HCT116 (cell line): Measurements from ENCODE around the gene MUSK. TPM values are rescaled to one million over a fixed set of nuclear protein-coding genes. Genes with fewer than 3 reads are reported as not detected.

Experiments used
- ATAC-seq: fragments of 200-7000 bp; cut with Tn5 transposase; 2 replicates; pipeline ENCODE4 v1.9.1; 2020; ENCODE audit warnings: mild to moderate bottlenecking, moderate library complexity
- BruUV-seq: library from RNA; stranded (reverse); fragments of 400-500 nt; replicated peaks from 2 replicates; lab custom pipeline; 2021; lab: Mats Ljungman, UMichigan
- CTCF ChIA-PET: fragments of 300-600 bp; sonication (Branson Sonifier 250); formaldehyde crosslinking; loops from one replicate; lab custom pipeline; 2021; ENCODE audit warnings: antibody characterized with exemption; lab: Charles Lee
- POLR2A ChIA-PET: fragments of 300-600, 350-600 bp; sonication (Branson Sonifier 250); formaldehyde crosslinking; loops from one replicate; lab custom pipeline; 2021; ENCODE audit warnings: antibody characterized with exemption; lab: Charles Lee
- RAD21 ChIA-PET, 2 experiments: fragments of 300-600 bp; sonication (Branson Sonifier 250); formaldehyde crosslinking; loops; one replicate each; lab custom pipeline; 2023; ENCODE audit warnings: low total read pairs in 2 of 2; ENCODE audit not compliant: uncharacterized antibody in 2 of 2, unreplicated experiment in 2 of 2, low non-redundant PET in 1 of 2; lab: Charles Lee
- DNase-seq: peaks from one replicate; pipeline ENCODE4 v3.0.0-alpha.2; 2010; ENCODE audit warnings: low read depth, low spot score
- H2AFZ ChIP-seq: fragments of 200-600 bp; shearing (Covaris generic), sonication (generic); 2 replicates; pipeline ENCODE4 v1.6.1; 2017; ENCODE audit warnings: low read depth, mixed run types, mixed read lengths, antibody characterized with exemption, low read length; ENCODE audit not compliant: poor library complexity, severe bottlenecking
- H3K27ac ChIP-seq: 2 replicates; pipeline ENCODE4 v1.5.1; 2012; ENCODE audit warnings: low read depth, low read length
- H3K27me3 ChIP-seq: fragments of 200-600 bp; sonication (generic); 2 replicates; pipeline ENCODE4 v1.6.1; 2016; ENCODE audit warnings: mixed run types, low read length, mixed read lengths; ENCODE audit not compliant: insufficient read depth
- H3K36me3 ChIP-seq, 2 experiments: fragments of 200-500 bp in 1 of 2; fragments of 200-600 bp in 1 of 2; sonication (Bioruptor generic) in 1 of 2; sonication (generic) in 1 of 2; 2 replicates each; pipeline versions ENCODE4 v1.5.1 to v1.6.1; 2014 to 2016; ENCODE audit warnings: low read length in 2 of 2, inconsistent platforms in 1 of 2, mixed read lengths in 1 of 2, mixed run types in 1 of 2; ENCODE audit not compliant: insufficient read depth in 2 of 2, control insufficient read depth in 1 of 2
- H3K4me1 ChIP-seq, 2 experiments: fragments of 200-600 bp in 1 of 2; sonication (generic) in 1 of 2; 2 replicates each; pipeline versions ENCODE4 v1.5.1 to v1.6.1; 2012 to 2017; ENCODE audit warnings: low read length in 2 of 2, inconsistent platforms in 1 of 2, mild to moderate bottlenecking in 1 of 2, mixed read lengths in 1 of 2, mixed run types in 1 of 2, moderate library complexity in 1 of 2; ENCODE audit not compliant: insufficient read depth in 2 of 2, control insufficient read depth in 1 of 2
- H3K4me2 ChIP-seq: fragments of 200-600 bp; sonication (generic); 2 replicates; pipeline ENCODE4 v1.6.1; 2017; ENCODE audit warnings: mixed run types, low read length, mixed read lengths
- H3K4me3 ChIP-seq, 2 experiments: fragments of 200-600 bp in 1 of 2; sonication (generic) in 1 of 2; replicated peaks in 1 of 2; 2 replicates each; pipeline ENCODE4 v1.5.1; 2011 to 2016; ENCODE audit warnings: low read length in 2 of 2, control low read depth in 1 of 2, low read depth in 1 of 2, mild to moderate bottlenecking in 1 of 2, mixed read lengths in 1 of 2, mixed run types in 1 of 2
- H3K79me2 ChIP-seq: fragments of 200-600 bp; sonication (generic); 2 replicates; pipeline ENCODE4 v1.6.1; 2017; ENCODE audit warnings: mild to moderate bottlenecking, mixed run types, low read length, moderate library complexity, mixed read lengths; ENCODE audit not compliant: insufficient read depth
- H3K9ac ChIP-seq: fragments of 200-600 bp; sonication (generic); 2 replicates; pipeline ENCODE4 v1.6.1; 2016; ENCODE audit warnings: low read length, mixed read lengths
- H3K9me2 ChIP-seq: fragments of 200-600 bp; sonication (generic), shearing (Covaris generic); 2 replicates; pipeline ENCODE4 v1.6.1; 2017; ENCODE audit warnings: mixed run types, mild to moderate bottlenecking, moderate library complexity; ENCODE audit not compliant: insufficient read depth
- H3K9me3 ChIP-seq, 2 experiments: fragments of 200-500 bp in 1 of 2; fragments of 200-600 bp in 1 of 2; sonication (Bioruptor generic) in 1 of 2; sonication (generic) in 1 of 2; 2 replicates each; pipeline ENCODE4 v1.6.1; 2014 to 2017; ENCODE audit warnings: low read length in 2 of 2, mixed read lengths in 2 of 2, inconsistent platforms in 1 of 2, low read depth in 1 of 2, mild to moderate bottlenecking in 1 of 2, mixed run types in 1 of 2, moderate library complexity in 1 of 2; ENCODE audit not compliant: control insufficient read depth in 1 of 2, insufficient read depth in 1 of 2
- H4K20me1 ChIP-seq: fragments of 200-600 bp; sonication (generic), shearing (Covaris generic); 2 replicates; pipeline ENCODE4 v1.6.1; 2017; ENCODE audit warnings: mixed run types, mild to moderate bottlenecking, moderate library complexity; ENCODE audit not compliant: insufficient read depth
- ATF3 ChIP-seq: IDR thresholded peaks from 2 replicates; pipeline ENCODE4 v1.6.1; 2012
- CBX3 ChIP-seq: IDR thresholded peaks from 2 replicates; pipeline ENCODE4 v1.6.1; 2012; ENCODE audit warnings: low read depth
- CEBPB ChIP-seq: IDR thresholded peaks from 2 replicates; pipeline ENCODE4 v1.6.1; 2012; ENCODE audit warnings: low read depth
- CTCF ChIP-seq, 3 experiments: fragments of 200-600 bp in 1 of 3; sonication (generic) in 1 of 3; IDR thresholded peaks in 2 of 3; conservative IDR thresholded peaks in 1 of 3; 2 replicates each; pipeline ENCODE4 v1.5.1; 2012 to 2017; ENCODE audit warnings: low read depth in 2 of 3, low read length in 2 of 3, antibody characterized with exemption in 1 of 3, borderline replicate concordance in 1 of 3, control low read depth in 1 of 3, mild to moderate bottlenecking in 1 of 3, mixed read lengths in 1 of 3, mixed run types in 1 of 3, moderate library complexity in 1 of 3; ENCODE audit not compliant: insufficient read depth in 1 of 3
- EGR1 ChIP-seq: IDR thresholded peaks from 2 replicates; pipeline ENCODE4 v1.6.1; 2012; ENCODE audit warnings: low read depth
- EZH2 ChIP-seq: fragments of 200-600 bp; sonication (generic); IDR thresholded peaks from 2 replicates; pipeline ENCODE4 v1.6.1; 2017; ENCODE audit warnings: antibody characterized with exemption, mixed run types
- FOSL1 ChIP-seq: IDR thresholded peaks from 2 replicates; pipeline ENCODE4 v1.6.1; 2012; ENCODE audit warnings: low read depth
- JUND ChIP-seq: IDR thresholded peaks from 2 replicates; pipeline ENCODE4 v1.6.1; 2012
- MAX ChIP-seq: IDR thresholded peaks from 2 replicates; pipeline ENCODE4 v1.6.1; 2012
- POLR2A ChIP-seq: IDR thresholded peaks from 2 replicates; pipeline ENCODE4 v1.7.0; 2011; ENCODE audit warnings: borderline replicate concordance; ENCODE audit not compliant: insufficient read depth, insufficient read length; ENCODE audit errors: extremely low read depth
- POLR2AphosphoS5 ChIP-seq: IDR thresholded peaks from 2 replicates; pipeline ENCODE4 v1.6.1; 2011; ENCODE audit warnings: mild to moderate bottlenecking, low read depth, low read length, moderate library complexity
- RAD21 ChIP-seq: IDR thresholded peaks from 2 replicates; pipeline ENCODE4 v1.6.1; 2012; ENCODE audit warnings: low read depth, mild to moderate bottlenecking
- SIN3A ChIP-seq: IDR thresholded peaks from 2 replicates; pipeline ENCODE4 v1.6.1; 2012; ENCODE audit warnings: low read depth
- TCF7L2 ChIP-seq: IDR thresholded peaks from 2 replicates; pipeline ENCODE4 v1.7.0; 2011; ENCODE audit warnings: borderline replicate concordance, inconsistent platforms; ENCODE audit not compliant: insufficient read depth, insufficient read length; ENCODE audit errors: extremely low read depth
- YY1 ChIP-seq: IDR thresholded peaks from 2 replicates; pipeline ENCODE4 v1.6.1; 2011; ENCODE audit warnings: low read length, low read depth, moderate library complexity, mild to moderate bottlenecking; ENCODE audit not compliant: insufficient replicate concordance; ENCODE audit errors: extremely low read depth
- ZBTB33 ChIP-seq: IDR thresholded peaks from 2 replicates; pipeline ENCODE4 v1.6.1; 2011; ENCODE audit warnings: mild to moderate bottlenecking, low read length, moderate library complexity; ENCODE audit not compliant: insufficient replicate concordance; ENCODE audit errors: extremely low read depth
- ZNF274 ChIP-seq: fragments of 200-500 bp; sonication (Bioruptor generic); IDR thresholded peaks from 2 replicates; pipeline ENCODE4 v1.6.1; 2014; ENCODE audit warnings: mild to moderate bottlenecking, low read depth, low read length, inconsistent platforms
- intact Hi-C: fragments of 100-400 bp; cut with micrococcal nuclease; formaldehyde crosslinking; loops from 2 replicates; pipeline ENCODE4 v1.10.0; 2022
- total RNA-seq: library from RNA; stranded (reverse); gene quantifications from one replicate; pipeline ENCODE4 v1.2.1, GENCODE V29; 2021; ENCODE audit not compliant: unreplicated experiment
- TF ChIP-seq, protein P1 (sequence below): IDR thresholded peaks from 2 replicates; pipeline ENCODE4 v1.6.1; 2012; ENCODE audit warnings: low read depth

MUSK gene
- total RNA-seq, 1 experiment from 2014 or later, result not detected

- TF ChIP-seq, protein P1, sequence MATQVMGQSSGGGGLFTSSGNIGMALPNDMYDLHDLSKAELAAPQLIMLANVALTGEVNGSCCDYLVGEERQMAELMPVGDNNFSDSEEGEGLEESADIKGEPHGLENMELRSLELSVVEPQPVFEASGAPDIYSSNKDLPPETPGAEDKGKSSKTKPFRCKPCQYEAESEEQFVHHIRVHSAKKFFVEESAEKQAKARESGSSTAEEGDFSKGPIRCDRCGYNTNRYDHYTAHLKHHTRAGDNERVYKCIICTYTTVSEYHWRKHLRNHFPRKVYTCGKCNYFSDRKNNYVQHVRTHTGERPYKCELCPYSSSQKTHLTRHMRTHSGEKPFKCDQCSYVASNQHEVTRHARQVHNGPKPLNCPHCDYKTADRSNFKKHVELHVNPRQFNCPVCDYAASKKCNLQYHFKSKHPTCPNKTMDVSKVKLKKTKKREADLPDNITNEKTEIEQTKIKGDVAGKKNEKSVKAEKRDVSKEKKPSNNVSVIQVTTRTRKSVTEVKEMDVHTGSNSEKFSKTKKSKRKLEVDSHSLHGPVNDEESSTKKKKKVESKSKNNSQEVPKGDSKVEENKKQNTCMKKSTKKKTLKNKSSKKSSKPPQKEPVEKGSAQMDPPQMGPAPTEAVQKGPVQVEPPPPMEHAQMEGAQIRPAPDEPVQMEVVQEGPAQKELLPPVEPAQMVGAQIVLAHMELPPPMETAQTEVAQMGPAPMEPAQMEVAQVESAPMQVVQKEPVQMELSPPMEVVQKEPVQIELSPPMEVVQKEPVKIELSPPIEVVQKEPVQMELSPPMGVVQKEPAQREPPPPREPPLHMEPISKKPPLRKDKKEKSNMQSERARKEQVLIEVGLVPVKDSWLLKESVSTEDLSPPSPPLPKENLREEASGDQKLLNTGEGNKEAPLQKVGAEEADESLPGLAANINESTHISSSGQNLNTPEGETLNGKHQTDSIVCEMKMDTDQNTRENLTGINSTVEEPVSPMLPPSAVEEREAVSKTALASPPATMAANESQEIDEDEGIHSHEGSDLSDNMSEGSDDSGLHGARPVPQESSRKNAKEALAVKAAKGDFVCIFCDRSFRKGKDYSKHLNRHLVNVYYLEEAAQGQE, result no peak
- no peak for TF ChIP-seq RAD21
- no peak for TF ChIP-seq ZBTB33
- no peak for TF ChIP-seq EZH2
- TF ChIP-seq, all 23 proteins: peak for 0
Measured at GRCh38 chr9:110768886-110769285, 100.3 kb downstream of the MUSK start (continued).

- no peaks in the 10 kb centered on the region for H3K79me2 ChIP-seq
- no TSS peak for BruUV-seq
- TF ChIP-seq FOSL1 (no peak), TCF7L2 (no peak), CTCF (IDR thresholded peaks at IDR 0.05 in 2 of 3, conservative IDR thresholded peaks at IDR 0.05 in 1 of 3; ENCODE audit: borderline replicate concordance in 1 of 3, insufficient read depth in 1 of 3, low read depth in 2 of 3, low read length in 2 of 3) (no peak), ZNF274 (no peak), MAX (no peak), YY1 (no peak), CEBPB (no peak), POLR2A (no peak), ATF3 (no peak), EZH2 (no peak), CBX3 (no peak), SIN3A (no peak), JUND (no peak), EGR1 (no peak), POLR2AphosphoS5 (no peak)
Measured at GRCh38 chr9:110769667-110770066, 101.1 kb downstream of the MUSK start.

More at GRCh38 chr9:110769667-110770066, 101.1 kb downstream of the MUSK start:
- no peak for DNase-seq
- Histone ChIP-seq H3K9me3 (no peaks in the 10 kb centered on the region), H3K27me3 (no peaks in the 10 kb centered on the region), H4K20me1 (no peaks in the 10 kb centered on the region), H3K4me3 (no peak overlapping the region), H2AFZ (peak overlapping the region; percentile 49), H3K4me1 (no peaks in the 10 kb centered on the region), H3K27ac (no peak overlapping the region), H3K36me3 (no peaks in the 10 kb centered on the region), H3K4me2 (no peak overlapping the region), H3K9me2 (no peaks in the 10 kb centered on the region), H3K9ac (no peak overlapping the region)
- intact Hi-C loops, result no loop called here
- RAD21 ChIA-PET, result no interaction called here
- no peak for ATAC-seq
- POLR2A ChIA-PET, result no interaction called here
- CTCF ChIA-PET, result no interaction called here
